Activated naive CD4-positive, alpha-beta T cell (primary cell): ENCODE measurements around the gene GPD1L.
"Not testable (repeated sequence)": the region's sequence is repeated elsewhere in the genome, so short reads cannot be mapped to it uniquely, and the experiment has no call there.

Experiments
- DNase-seq, 4 experiments: peaks; one replicate each; lab custom pipeline; 2025; lab: John Stamatoyannopoulos, UW

The GPD1L gene

DNA sequence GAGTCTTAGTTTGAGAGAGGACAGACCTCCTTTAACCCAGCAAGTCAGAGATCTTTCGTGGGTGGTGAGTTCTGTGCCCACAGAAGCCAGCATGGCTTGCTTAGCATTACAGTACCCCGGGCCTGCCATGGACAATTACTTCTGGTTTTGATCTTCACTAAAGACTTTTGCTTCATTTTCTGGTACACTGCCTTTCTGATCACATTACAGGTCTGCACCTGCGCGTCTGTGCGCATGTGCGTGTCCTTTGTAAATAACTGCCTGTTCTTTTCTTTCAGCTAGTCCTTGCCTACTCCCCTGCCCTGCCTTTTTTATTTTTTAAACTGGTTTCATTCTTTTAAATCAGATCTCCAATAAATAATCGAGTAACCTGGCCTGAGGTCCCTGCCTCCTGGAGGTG, 74.9 kb downstream of the GPD1L start:
- no peak for DNase-seq

DNA sequence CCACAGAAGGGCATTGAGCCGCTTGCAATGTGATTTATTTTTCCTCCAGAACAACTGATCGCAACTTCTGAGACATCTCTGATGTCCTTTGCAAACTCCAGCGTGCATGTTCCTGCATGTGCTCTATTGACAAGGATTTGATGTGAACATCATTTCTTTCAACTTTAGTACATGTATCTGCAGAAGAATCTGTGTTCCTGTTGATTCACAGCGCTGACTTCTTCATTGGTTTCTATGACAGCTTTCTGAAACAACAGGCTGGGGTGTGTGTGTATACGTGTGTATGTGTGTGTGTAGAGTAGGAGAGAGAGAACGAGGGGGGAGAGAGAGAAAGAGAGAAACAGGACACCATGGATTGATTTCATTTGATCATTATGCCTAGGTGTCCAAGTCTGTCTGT, 75.4 kb downstream of the GPD1L start:
- no peak for DNase-seq

DNA sequence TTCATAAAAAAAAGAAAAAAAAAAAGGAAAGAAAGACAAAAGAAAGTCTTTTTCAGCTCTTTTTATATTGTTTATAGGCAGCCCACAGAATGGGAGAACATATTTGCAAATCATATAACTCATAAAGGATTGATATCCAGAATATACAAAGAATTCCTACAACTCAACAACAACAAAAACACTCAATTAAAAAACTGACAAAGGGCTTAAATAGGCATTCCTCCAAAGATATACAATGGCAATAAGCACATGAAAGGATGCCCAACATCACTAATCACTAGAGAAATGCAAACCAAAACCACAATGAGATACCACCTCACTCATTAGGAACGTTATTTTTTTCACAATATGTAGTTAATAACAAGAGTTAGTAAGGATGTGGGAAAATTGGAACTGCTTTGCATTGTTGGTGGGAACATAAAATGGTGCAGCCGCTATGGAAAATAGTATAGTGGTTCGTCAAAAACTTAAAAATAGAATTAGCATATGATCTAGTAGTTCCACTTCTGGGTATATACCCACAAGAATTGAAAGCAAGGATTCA, 77.8 kb downstream of the GPD1L start:
- DNase-seq = no peak

DNA sequence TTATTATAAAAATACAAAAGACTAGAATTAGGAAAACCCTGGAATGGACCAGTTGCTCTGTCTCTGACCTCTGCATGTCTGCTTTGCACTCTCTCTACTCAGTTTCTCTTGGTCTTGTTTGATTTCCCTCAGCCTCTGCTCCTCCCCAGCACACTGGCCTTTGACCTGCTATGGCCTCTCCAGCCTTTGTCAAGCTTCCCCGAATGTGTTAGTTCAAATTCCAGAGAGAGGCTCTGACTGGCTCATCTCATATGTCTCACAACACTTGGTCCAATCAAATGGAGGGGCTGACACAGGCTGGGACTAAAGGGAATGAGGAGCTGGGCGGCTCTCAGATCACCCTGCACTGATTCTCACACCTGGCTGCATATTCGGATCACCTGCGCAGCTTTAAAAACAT, 79.7 kb downstream of the GPD1L start:
- no peak for DNase-seq

DNA sequence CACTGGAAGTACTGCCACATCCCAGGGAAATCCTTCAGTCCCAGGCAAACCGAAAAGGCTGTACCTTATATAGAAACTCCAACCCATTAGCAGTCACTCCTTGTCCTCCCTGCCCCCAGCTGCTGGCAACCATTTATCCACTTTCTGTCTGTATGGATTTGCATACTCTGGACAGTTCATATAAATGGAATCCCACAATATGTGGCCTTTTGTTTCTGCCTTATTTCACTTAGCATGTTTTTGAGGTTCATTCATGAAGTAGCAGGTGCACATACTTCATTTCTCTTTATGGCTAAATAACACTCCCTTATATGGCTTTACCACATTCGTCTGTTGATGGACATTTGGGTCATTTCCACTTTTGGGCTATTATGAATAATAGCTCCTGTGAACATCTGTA, 80.5 kb downstream of the GPD1L start:
- DNase-seq = no peak

DNA sequence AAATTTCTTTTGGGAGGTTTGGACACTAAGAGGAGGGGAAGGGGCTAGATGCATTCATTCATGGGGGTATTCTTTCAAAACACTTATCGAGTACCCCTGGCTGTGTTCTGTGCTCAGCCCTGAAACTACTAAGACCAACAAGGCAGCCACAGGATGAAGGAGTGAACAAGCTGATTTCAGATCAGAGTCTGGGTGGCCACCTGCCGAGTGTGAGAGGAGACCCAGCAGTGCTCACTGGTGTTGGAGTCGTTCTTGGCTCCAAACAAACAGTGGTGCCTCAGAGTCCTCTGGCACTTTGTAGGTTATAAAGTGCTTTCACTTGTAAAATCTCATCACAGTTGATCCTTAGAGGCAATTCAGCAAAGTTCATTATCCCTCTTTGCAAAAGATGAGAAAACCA, 83.3 kb downstream of the GPD1L start:
- DNase-seq = no peak

DNA sequence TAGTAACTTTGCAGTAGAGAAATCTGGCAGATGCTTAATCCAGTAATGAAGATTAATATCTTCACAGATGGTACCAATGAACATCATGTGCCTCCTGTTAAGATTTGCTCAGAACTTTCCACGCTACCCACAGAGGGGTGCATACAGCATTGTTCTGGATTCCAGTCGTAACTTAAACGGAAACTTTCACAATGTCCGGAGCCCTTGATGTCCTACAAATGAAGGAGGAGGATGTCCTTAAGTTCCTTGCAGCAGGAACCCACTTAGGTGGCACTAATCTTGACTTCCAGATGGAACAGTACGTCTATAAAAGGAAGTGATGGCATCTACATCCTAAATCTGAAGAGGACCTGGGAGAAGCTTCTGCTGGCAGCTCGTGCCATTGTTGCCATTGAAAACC, 84.1 kb downstream of the GPD1L start:
- not testable (repeated sequence) for DNase-seq

DNA sequence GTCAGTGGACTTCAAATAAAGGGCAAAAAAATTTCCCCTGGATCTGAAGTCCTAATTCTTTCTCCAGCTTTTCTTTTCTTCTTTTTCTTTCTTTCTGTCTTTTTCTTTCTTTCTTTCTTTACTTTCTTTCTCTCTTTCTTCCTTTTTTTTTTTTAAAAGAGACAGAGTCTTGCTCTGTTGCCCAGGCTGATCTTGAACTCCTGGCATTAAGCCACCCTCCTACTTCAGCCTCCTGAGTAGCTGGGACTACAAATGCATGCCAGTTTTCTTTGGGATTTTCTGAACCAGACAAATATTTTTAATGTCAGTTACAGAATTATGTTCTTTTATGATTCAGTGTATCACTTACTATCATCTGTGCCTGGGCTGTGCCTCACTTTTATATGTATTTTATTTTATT, 86.7 kb downstream of the GPD1L start:
- DNase-seq = no peak

DNA sequence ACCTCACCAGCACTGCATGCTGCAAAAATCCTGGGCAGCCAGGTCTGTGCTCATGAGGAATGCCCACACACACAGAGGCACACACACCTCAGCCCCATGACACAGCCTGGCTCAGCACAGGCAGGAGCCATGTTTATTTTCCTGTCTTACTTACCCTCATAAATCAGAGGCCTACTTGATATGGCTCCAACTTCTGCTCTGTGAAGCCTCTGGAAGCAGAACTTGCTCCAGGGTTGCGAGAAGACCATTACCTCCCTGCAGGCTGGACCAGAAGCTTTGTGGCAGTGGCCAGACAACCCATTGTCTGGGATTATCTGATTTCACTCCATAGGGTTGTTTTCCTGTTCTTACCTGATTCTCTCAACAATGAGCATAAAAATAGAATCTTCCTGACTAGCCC, 88.2 kb downstream of the GPD1L start:
- no peak for DNase-seq

DNA sequence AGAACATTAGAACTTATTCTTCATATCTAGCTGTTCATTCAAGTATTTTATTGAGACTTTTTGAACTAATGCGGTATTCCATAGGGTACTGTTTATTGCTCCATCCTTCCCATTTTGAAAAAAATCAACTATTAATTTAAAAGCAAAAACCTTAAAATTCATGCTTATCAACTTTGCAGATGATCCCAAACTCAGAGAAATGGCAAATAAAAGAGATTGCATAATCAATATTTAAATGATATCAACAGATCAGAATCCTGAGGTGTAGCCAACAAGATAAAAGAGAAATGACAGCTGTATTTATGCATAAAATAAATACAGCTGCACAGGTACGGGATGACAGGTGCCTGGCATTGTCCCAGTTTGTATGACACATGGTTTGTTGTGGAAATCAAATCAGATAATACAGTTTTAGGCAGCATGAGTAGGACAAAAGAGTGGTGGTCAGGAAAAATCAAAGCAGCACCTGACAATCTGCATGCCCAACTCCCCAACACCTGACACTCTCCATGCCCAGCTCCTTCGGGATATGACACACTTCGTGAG, 89.6 kb downstream of the GPD1L start:
- DNase-seq = no peak

DNA sequence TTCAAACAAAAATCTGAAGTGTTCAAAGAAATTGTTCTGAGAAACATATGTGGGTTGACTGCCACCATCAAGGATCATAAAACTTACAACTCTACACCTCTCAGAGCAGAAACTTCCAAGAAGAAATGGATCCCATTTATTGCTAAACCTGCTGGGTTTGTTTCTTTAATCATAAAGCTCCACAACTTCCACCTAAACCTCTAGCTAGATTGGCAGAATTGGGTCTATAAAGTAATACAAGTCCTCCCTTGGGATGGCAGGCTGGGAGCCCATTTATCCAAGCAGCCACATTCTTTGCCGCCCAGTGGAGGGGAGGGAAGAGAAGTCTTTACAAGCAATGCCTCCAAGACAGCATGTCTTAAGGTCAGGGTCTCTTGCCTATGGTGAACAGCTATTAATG, 91.6 kb downstream of the GPD1L start:
- DNase-seq = no peak

DNA sequence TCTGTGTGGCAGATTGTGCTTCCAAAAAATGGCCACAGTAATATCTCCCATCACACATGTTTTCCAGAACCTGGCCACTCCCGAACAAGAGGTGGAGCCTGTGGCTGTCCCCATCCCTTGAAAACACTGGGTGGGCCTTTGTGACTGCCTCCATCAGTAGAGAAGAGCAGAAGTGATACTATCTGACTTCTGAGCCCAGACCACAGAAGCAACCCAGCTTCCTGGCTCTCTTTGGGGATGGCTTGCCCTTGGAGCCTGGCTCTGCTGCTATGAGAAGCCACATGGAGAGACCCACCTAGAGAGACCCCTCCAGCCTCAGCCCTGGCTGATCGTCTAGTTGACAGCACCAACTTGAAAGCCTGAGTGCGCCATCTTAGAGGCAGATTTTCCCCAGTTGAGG, 92.3 kb downstream of the GPD1L start:
- DNase-seq = no peak

DNA sequence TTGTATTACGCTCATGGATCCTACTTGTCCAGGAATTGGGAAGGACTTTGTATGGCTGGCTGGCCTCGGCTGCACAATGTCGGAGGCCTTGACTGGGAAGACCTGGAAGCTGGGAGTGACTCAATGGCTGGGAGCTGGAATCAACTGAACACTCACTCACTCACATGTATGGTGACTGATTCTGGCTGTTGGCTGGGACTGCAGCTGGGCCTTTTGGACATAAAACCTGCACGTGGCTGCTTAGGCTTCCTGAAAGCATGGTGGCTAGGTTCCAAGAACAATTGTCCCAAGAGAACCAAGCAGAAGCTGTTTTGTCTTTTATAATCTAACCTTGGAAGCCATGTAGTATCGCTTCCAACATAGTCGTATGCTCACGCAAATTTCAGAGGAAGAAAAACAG, 94.1 kb downstream of the GPD1L start:
- DNase-seq = no peak

DNA sequence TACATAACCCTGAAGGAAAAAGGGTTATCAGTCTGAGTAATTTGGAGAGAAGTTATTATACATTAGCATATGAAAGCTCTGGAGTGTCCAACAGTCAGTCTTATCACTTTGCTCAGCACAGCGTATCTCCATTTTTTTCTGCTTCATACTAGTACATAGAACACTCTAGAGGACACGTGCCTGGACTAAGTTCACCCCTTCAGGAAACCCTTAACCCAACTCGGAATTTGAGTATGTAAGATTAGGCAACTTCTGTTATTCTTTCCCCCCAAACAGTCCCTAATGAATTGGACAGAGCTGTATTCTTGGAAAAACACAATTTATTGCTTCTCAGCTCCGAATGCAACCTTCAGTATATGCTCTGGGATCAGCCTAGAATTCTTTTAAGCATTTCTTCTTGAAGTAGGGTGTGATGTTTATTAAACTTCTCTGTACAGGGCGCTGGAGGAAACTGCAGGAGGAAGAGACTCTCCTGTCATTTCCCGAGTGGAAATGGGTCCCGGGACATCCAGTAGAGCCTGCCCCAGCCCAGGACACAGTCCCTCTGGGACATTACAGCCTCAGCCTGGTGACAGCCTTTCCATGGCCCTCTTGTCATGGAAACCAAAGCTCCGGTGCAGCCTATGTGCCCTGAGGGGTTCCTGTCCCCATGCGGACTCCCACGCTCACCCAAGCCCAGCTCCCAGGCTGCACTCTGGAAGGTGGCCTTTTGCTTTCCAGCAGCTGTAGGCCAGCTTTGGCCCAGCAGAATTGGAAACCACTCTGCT, 94.8 kb downstream of the GPD1L start:
- DNase-seq = no peak

DNA sequence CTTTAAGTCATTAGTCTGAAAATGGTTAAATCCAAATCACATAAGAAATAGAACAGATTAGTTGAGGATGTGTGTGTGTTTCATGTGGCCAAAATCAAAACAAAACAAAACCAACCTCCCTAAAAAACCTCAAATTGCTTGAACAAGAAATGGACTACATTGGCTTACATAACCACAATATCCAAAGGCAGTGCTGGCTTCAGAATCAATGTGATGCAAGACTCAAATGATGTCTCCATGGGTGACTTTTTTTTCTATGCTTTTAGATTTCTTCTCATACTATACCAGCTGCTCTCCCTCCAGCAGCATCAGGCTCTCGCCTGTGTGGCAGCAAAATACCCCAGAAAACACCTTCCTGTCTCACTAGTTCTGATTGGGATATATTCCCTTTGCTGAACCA, 96.1 kb downstream of the GPD1L start:
- no peak for DNase-seq

DNA sequence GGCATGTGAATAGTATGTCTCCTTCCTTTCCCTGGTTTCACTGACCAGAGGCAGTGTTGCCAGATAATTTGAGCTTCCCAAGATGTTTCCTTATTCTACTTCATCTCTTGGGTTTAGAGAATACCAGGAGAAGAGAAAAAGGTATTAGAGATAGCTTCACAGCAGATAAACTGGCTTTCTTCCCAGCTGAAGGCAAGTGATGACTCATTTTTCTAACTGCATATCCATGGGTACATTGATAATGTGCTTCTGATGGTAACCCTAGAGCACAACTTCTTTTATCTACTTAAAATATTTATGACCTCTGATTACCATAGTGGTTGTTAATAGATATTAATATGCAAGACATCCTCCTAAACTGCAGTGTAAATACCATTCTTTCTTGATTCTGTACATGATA, 97.4 kb downstream of the GPD1L start:
- DNase-seq = no peak

DNA sequence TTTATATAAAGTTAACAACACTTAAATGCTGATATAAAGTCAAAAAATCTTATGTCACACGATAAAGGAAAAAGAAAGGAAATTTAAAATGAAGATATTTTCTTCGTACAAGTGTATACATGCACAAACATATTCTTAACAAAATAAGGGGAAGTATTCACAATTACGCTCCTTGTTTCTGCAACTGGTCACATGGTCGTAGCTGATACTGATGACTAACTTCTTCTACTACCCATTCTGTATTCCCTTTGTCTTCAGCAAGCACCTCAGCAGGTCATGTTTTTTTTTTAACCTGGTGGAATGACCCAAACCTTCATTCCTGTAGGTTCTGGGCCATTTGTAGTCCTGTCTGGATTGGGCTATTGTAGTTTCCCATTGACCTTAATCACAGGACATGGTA, 102.0 kb downstream of the GPD1L start:
- no peak for DNase-seq

DNA sequence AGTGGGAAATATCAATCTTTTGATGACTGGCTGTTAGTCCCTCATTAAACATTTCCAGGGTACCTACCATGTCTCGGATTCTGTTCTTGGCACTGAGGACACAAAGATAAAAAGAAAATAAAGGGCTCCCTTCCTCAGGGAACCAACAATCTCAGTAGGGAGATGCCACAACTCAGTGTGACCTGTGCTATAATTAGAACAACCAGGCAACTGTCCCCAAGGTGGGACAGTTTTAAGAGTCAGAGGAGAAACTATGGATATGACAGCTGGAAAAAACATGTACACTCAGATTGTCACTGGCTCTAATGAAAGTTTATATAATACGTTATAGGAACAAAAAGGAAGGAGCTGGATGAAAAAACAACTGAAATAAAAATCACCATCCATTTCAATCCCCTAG, 108.8 kb downstream of the GPD1L start:
- no peak for DNase-seq

DNA sequence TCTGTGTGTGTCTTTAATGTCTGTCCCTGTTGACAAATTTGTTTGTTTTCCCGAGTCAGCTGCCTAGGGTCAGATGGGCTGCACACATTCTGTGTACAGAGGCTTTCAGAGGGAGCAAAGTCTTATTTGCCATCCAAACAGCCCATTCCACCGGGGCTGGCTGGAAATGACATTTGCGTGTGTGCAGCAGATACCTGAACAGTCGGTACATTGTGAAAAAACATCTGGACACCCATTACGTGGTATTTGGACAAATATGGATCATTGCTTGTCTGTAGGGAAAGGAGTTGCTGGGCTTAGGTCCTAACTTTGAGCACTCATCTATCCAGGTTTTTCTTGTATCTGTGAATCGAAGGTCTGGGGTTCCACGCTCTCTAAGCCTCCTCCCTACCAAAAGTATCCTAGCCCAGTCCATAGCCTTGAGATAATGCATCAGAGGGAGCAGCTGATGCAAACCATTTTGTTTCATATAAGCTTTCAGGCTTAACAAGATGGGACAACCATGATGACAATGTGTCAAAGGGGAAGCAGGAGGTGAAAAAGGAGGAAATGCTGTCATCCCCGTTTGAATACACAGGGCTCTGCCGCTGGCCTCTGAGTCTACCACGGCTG, 109.9 kb downstream of the GPD1L start:
- no peak for DNase-seq

DNA sequence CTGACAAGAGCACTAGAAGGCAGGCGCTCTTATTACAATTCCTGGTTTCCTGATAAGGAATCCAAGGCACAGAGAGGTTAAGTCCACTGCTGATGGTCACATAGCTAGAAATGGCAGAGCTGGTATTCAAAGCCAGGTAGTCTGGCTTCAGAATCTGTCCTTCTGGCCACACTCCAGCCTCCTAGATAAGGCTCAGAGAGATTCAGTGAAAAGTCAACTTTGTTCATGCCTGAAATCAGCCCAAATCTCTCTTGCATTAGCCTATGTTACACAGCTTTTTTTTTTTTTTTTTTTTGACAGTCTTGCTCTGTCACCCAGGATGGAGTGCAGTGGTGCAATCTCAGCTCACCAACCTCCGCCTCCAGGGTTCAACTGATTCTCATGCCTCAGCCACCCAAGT, 110.9 kb downstream of the GPD1L start:
- no peak for DNase-seq
